Neutrophil (primary cell): ENCODE measurements around the gene DOCK4.

ENCODE experiments used
- H3K27ac ChIP-seq: fragments of 200-600 bp; sonication (generic); 2 replicates; pipeline ENCODE4 v1.5.1; 2016; ENCODE audit warnings: mild to moderate bottlenecking, moderate library complexity
- H3K27me3 ChIP-seq: fragments of 200-600 bp; sonication (generic); 2 replicates; pipeline ENCODE4 v1.6.0; 2016; ENCODE audit warnings: mild to moderate bottlenecking
- H3K36me3 ChIP-seq: fragments of 200-600 bp; sonication (generic); 2 replicates; pipeline ENCODE4 v1.5.1; 2017
- H3K4me1 ChIP-seq, 2 experiments: fragments of 200-600 bp in 1 of 2; sonication (generic) in 1 of 2; 1 replicate in 1 of 2; 2 replicates in 1 of 2; pipeline versions ENCODE4 v1.5.1 to v1.6.1; 2013 to 2016; ENCODE audit warnings: low read depth in 1 of 2, low read length in 1 of 2, mild to moderate bottlenecking in 1 of 2, moderate library complexity in 1 of 2; ENCODE audit not compliant: control insufficient read depth in 1 of 2, insufficient read depth in 1 of 2
- H3K4me3 ChIP-seq, 2 experiments: fragments of 200-600 bp in 1 of 2; sonication (generic) in 1 of 2; 1 replicate in 1 of 2; 2 replicates in 1 of 2; pipeline ENCODE4 v1.5.1; 2013 to 2016; ENCODE audit warnings: low read depth in 1 of 2, low read length in 1 of 2, mild to moderate bottlenecking in 1 of 2, moderate library complexity in 1 of 2
- H3K9me3 ChIP-seq: fragments of 200-600 bp; sonication (generic); 2 replicates; pipeline ENCODE4 v1.5.1; 2016
- TF ChIP-seq, protein P1 (sequence below): fragments of 200-600 bp; sonication (generic); IDR thresholded peaks from 2 replicates; pipeline ENCODE4 v1.5.1; 2016; ENCODE audit warnings: antibody characterized with exemption

Gene DOCK4

DNA sequence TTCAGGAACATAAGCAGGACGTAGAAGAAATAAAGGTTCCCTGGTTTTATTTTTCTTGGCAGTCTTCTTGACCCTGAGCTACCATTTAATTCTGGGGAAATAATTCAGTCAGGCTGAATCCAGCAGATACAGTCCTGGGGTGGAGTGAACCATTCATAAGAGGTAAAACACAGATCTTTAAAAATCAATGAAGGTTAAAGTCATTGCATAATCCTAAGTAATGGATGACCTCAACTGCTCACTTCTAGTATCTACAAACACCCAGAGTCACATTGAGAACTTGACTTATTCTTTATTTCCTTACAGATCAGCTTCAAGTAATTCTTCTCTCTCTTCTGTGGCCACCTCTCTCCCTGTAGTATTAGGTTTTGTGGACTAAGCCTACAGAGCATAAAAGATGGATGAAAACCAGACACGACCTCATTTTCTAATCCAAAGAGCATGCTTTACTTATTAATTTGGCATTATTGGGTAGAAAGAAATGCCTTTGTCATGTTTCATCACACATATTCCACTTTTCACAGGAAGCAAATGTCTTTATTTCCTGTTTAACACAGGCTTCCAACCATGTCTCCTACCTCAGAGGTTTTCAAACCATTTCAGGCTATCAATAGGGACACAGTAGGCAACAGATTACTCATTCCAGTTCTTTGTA lies 461.6 kb downstream of the DOCK4 start:
- Histone ChIP-seq H3K36me3 (no peaks in the 10 kb centered on the region), H3K27me3 (no peaks in the 10 kb centered on the region), H3K4me1 (no peaks in the 10 kb centered on the region), H3K9me3 (no peaks in the 10 kb centered on the region), H3K4me3 (no peak overlapping the region), H3K27ac (no peak overlapping the region)
- TF ChIP-seq, protein P1, sequence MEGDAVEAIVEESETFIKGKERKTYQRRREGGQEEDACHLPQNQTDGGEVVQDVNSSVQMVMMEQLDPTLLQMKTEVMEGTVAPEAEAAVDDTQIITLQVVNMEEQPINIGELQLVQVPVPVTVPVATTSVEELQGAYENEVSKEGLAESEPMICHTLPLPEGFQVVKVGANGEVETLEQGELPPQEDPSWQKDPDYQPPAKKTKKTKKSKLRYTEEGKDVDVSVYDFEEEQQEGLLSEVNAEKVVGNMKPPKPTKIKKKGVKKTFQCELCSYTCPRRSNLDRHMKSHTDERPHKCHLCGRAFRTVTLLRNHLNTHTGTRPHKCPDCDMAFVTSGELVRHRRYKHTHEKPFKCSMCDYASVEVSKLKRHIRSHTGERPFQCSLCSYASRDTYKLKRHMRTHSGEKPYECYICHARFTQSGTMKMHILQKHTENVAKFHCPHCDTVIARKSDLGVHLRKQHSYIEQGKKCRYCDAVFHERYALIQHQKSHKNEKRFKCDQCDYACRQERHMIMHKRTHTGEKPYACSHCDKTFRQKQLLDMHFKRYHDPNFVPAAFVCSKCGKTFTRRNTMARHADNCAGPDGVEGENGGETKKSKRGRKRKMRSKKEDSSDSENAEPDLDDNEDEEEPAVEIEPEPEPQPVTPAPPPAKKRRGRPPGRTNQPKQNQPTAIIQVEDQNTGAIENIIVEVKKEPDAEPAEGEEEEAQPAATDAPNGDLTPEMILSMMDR = no peak

DNA sequence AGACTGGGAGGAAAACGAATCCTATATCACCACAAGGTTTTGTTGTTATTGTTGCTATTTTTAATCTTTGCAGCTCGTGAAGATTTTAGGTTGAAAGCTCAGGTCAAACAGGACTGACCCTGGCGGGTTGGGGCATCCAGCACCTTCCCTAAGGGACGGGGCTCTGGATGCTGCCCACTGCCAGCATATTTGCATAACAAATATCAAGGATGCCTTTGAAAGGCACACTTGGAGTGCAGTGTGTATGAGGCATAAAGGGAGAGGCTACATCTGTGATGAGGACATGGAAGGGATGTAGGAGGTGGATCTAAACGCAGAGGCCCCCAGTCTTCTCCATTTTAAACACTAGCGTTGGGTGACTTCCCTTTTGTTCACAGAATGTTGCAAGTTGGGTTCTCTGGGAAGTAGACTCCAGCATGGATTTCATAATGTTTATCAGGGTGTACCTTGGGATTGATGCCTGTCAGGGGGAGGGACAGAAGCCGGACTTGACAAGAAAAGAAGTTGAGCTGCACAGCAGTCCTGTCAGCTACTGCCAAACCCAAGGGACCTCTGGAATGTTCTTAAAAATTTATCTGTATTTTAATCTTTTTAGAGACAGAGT lies 462.9 kb downstream of the DOCK4 start:
- Histone ChIP-seq H3K4me1 (no peaks in the 10 kb centered on the region), H3K4me3 (no peak overlapping the region), H3K36me3 (no peaks in the 10 kb centered on the region), H3K9me3 (no peaks in the 10 kb centered on the region), H3K27ac (no peak overlapping the region), H3K27me3 (no peaks in the 10 kb centered on the region)
- TF ChIP-seq, protein P1 = no peak

DNA sequence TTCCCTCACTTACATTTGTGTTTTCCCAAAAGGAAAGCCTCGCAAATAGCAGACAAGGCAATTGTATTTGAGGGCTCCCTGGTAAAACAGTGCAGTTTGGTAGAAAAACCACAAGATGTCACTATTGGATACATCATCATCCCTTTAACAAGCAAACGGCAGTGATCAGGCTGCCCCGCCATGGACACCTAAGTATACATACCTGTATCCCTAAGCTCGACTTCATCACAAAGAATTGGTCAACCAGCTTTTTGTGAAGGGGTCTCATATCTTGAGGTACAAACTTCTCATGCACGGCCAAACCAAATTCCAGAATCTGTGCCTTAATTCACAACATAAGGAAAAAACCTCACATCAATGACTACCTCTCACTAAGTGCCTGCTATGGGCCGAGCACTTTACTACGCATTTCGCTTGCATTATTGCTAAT lies 464.4 kb downstream of the DOCK4 start:
- Histone ChIP-seq H3K9me3 (no peaks in the 10 kb centered on the region), H3K36me3 (no peaks in the 10 kb centered on the region), H3K4me3 (no peak overlapping the region), H3K4me1 (no peaks in the 10 kb centered on the region), H3K27me3 (no peaks in the 10 kb centered on the region), H3K27ac (no peak overlapping the region)
- TF ChIP-seq, protein P1 = peak; percentile 46

DNA sequence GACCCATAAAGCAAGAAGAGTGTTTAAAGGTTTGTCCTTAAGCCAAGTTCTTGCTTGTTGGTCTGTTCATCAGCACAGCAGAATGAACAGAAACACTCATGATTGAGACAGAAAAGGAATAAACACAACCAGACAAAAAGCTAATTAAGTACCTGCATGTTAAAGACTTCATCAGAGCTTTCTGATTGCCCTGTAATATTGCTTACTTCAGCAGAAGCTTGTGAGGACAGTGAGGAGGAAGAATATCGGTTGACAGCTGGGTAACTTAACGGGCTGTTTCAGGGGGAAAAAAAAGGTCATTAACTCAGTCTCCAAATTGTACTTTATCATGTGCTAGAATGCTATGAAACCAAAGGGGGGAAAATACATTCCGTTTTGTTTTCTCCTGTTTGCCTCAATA lies 465.3 kb downstream of the DOCK4 start:
- no peaks in the 10 kb centered on the region for H3K27me3 ChIP-seq
- TF ChIP-seq, protein P1 = no peak
- H3K4me1 ChIP-seq = no peaks in the 10 kb centered on the region
- no peak overlapping the region for H3K27ac ChIP-seq
- no peaks in the 10 kb centered on the region for H3K36me3 ChIP-seq
- H3K9me3 ChIP-seq = no peaks in the 10 kb centered on the region
- H3K4me3 ChIP-seq = no peak overlapping the region

DNA sequence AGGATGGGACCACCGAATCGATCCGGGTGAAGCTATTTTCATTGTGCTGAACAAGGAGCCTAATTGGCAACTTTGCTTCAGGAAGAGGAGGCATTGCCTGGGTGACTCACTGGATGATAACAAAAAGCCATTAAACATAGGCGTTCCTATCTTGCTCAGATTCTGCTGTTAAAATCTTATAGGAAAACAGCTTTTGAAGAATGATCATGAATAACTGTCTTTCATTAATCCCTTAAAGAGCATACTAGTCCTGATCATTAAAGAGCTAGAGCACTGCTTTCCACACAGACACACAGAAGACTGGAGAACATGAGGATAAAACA lies 469.7 kb downstream of the DOCK4 start:
- TF ChIP-seq, protein P1 = no peak
- Histone ChIP-seq H3K27me3 (no peaks in the 10 kb centered on the region), H3K36me3 (no peaks in the 10 kb centered on the region), H3K4me1 (no peaks in the 10 kb centered on the region), H3K27ac (no peak overlapping the region), H3K9me3 (no peaks in the 10 kb centered on the region), H3K4me3 (no peak overlapping the region)
